GM12891 (cell line): ENCODE data around the gene DPM3.

Experiments used
- DNase-seq: peaks from one replicate; pipeline ENCODE4 v3.0.0; 2011; ENCODE audit warnings: low spot score; ENCODE audit not compliant: insufficient read length
- FAIRE-seq: peaks from 2 replicates; lab custom pipeline; 2011; peaks lifted over from hg19 to GRCh38; lab: Jason Lieb, UNC
- PAX5 ChIP-seq: IDR thresholded peaks from 2 replicates; pipeline ENCODE4 v1.6.1; 2011; ENCODE audit warnings: low read length, moderate library complexity, mild to moderate bottlenecking; ENCODE audit not compliant: insufficient read depth, severe bottlenecking
- POLR2A ChIP-seq: IDR thresholded peaks from 2 replicates; pipeline ENCODE4 v1.6.1; 2011; ENCODE audit warnings: low read depth, low read length, control low read depth
- POLR2AphosphoS5 ChIP-seq: IDR thresholded peaks from 2 replicates; pipeline ENCODE4 v1.6.1; 2011; ENCODE audit warnings: low read depth, low read length, control low read depth
- POU2F2 ChIP-seq: IDR thresholded peaks from 2 replicates; pipeline ENCODE4 v1.6.1; 2011; ENCODE audit warnings: low read depth, mild to moderate bottlenecking, control low read depth, low read length, moderate library complexity
- SPI1 ChIP-seq: IDR thresholded peaks from 2 replicates; pipeline ENCODE4 v1.6.1; 2011; ENCODE audit warnings: low read depth, low read length, control low read depth
- TAF1 ChIP-seq: IDR thresholded peaks from 2 replicates; pipeline ENCODE4 v1.6.1; 2011; ENCODE audit warnings: low read depth, low read length, control low read depth

Gene DPM3

GRCh38 chr1:155131285-155131684 lies 9.0 kb downstream of the DPM3 start:
- no peak for DNase-seq
- no peak for TF ChIP-seq SPI1
- TF ChIP-seq POLR2AphosphoS5 = no peak
- no peak for FAIRE-seq

GRCh38 chr1:155130272-155131006 lies 9.9 kb downstream of the DPM3 start:
- FAIRE-seq = no peak

DNA sequence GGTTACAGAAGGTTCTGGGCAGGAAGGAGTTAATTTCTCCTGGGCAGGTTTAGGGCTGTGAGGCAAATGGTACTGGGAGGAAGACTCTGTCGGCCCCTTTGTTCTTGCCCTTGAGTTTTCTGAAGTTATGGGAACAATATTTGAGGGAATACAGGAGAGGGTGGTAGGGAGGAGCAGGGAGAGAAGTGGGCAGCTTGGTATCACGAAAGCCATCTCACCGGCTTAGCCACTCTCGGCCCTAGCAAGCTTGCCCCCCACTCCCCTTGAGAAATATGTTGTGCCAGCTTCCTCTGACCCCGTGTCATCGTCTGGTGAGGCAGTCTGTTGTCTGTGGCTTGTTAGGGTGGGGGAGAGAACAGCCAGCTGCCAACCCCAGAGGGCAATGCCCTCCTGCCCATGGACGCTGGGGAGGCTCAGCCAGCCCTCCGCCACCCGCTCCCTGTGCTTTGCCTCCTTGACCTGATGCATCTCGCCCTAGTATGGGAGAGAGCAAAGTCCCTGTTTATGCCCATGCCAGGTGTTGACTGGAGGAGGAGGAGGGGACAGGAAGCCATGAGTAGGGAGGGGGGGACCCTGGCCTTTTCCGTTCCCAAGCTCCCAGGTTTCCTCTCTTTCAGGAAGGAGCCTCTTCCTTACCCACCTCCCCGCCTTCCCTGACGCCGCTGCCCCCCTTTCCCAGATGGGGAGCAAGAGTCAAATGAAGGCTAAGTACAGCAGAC lies 11.4 kb downstream of the DPM3 start:
- DNase-seq = no peak
- FAIRE-seq = no peak

More at GRCh38 chr1:155130272-155131006, 9.9 kb downstream of the DPM3 start:
- TF ChIP-seq POU2F2 = no peak
- no peak for TF ChIP-seq POLR2A
- TF ChIP-seq TAF1 = no peak
- no peak for TF ChIP-seq POLR2AphosphoS5
- no peak for TF ChIP-seq PAX5
- no peak for TF ChIP-seq SPI1
- no peak for DNase-seq

GRCh38 chr1:155127967-155128754 lies 12.2 kb downstream of the DPM3 start:
- FAIRE-seq (no peak), DNase-seq (no peak)
- TF ChIP-seq SPI1 (no peak), TAF1 (no peak), POU2F2 (no peak), POLR2AphosphoS5 (no peak), POLR2A (no peak), PAX5 (no peak)

More for the DNA sequence above, 11.4 kb downstream of the DPM3 start:
- TF ChIP-seq SPI1 (no peak), POLR2A (no peak), POLR2AphosphoS5 (no peak), TAF1 (no peak), PAX5 (no peak), POU2F2 (no peak)

GRCh38 chr1:155127105-155127966 lies 13.0 kb downstream of the DPM3 start, which contains the start of gene EFNA1:
Gene EFNA1, plus strand, starts transcription at chr1:155127876. Its CDS starts 102 bp downstream, at chr1:155127978.
- no peak for FAIRE-seq
- no peak for DNase-seq
- TF ChIP-seq TAF1 = no peak
- TF ChIP-seq POU2F2 = no peak

DNA sequence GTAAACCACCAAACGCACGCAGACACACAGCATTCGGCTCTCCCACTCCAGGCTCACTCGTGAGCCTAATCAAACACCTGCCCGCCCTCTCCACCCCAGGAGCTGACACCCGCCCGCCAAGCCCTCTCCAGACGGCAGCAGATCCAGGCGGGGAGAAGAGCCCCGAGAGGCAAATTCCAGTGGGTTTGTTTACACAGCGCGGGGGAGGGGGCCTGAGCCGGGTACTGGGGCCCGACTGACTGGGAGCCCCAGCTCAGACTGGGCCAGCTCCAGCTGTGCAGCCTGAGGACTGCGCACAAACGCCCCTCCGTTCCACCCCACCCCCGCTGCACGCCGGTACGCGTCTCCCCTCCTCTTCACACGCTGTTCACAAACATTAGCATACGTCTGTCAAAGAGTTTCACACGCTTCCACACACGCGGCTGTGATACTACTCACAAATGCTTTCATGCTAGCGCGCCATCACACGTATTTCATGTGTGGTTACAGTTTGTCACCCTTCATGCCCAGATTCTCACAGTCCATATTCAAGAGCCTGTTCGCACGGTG lies 13.7 kb downstream of the DPM3 start:
- peak; percentile 16 for FAIRE-seq
- TF ChIP-seq SPI1 (no peak), POLR2A (no peak), PAX5 (no peak), TAF1 (no peak)
- DNase-seq = no peak

GRCh38 chr1:155125946-155126555 lies 14.3 kb downstream of the DPM3 start:
- DNase-seq = no peak
- no peak for TF ChIP-seq PAX5
- no peak for TF ChIP-seq POLR2AphosphoS5
- no peak for TF ChIP-seq TAF1
- no peak for TF ChIP-seq POU2F2
- TF ChIP-seq SPI1 = no peak
- no peak for TF ChIP-seq POLR2A
- FAIRE-seq = no peak

GRCh38 chr1:155125511-155125945 lies 14.8 kb downstream of the DPM3 start:
- DNase-seq (no peak), FAIRE-seq (no peak)
- no peak for TF ChIP-seq POLR2AphosphoS5
- TF ChIP-seq POU2F2 = no peak
